Measurements from ENCODE around the gene HNRNPUL2. TPM values are rescaled to one million over a fixed set of nuclear protein-coding genes. Genes with fewer than 3 reads are reported as not detected.

Gene HNRNPUL2
- total and polyA plus RNA-seq, 2 donors (not counting 3 experiments of a cell fraction or from before 2014, with no cell fraction given) = 18.3 to 56.2 TPM

- no peaks in the 10 kb centered on the region for H3K9me1 ChIP-seq (replicated peaks; ENCODE audit: control insufficient read depth, extremely low read depth, insufficient read depth, low read length)
- TF ChIP-seq, protein P1, sequence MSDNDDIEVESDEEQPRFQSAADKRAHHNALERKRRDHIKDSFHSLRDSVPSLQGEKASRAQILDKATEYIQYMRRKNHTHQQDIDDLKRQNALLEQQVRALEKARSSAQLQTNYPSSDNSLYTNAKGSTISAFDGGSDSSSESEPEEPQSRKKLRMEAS (IDR thresholded peaks at IDR 0.05; ENCODE audit: insufficient read depth, insufficient read length) = no peak
- TF ChIP-seq JUN (IDR thresholded peaks at IDR 0.05; ENCODE audit: borderline replicate concordance, insufficient read depth, insufficient read length, low read depth) = no peak
- peak; percentile 61 for TF ChIP-seq POLR2A (IDR thresholded peaks at IDR 0.05; ENCODE audit: low read depth, low read length)
- no peak for TF ChIP-seq EZH2 (IDR thresholded peaks at IDR 0.05; ENCODE audit: borderline replicate concordance, low read depth, low read length, severe bottlenecking)
- TF ChIP-seq CTCF (IDR thresholded peaks at IDR 0.05; ENCODE audit: extremely low read depth in 1 of 2, insufficient read depth in 1 of 2, low read depth in 1 of 2, low read length in 2 of 2) = peak in 1 of 2 donors; percentile 0
- TF ChIP-seq GATA2 (IDR thresholded peaks at IDR 0.05; ENCODE audit: insufficient read depth, insufficient read length, low read depth, low read length) = no peak
- TF ChIP-seq POLR2AphosphoS5 (IDR thresholded peaks at IDR 0.05; ENCODE audit: insufficient read depth, low read depth, low read length) = peak; percentile 75
- POLR2A ChIA-PET = interaction anchor here (0.6 to 1.7 kb wide), 8 partner anchors 9 to 170 kb away, joined by 3 to 9 read pairs (median 5); partner anchors contain the start of genes GANAB, INTS5, MTA2 and TUT1
- peaks cover 10% of the 10 kb centered on the region for H3K4me1 ChIP-seq (ENCODE audit: control insufficient read depth, extremely low read depth, insufficient read depth, low read length)
- no peaks in the 10 kb centered on the region for H4K20me1 ChIP-seq (replicated peaks; ENCODE audit: control insufficient read depth, extremely low read depth, insufficient read depth, low read length)
- dilution Hi-C loops (cut with MboI; ENCODE audit: extremely low pct_ligation_motif_present, low sequenced_read_pairs) = no loop called here
- intact Hi-C loops (cut with micrococcal nuclease) = no loop called here
- BruUV-seq (replicated peaks) = TSS peak; percentile 1
- no peaks in the 10 kb centered on the region for H3K27me3 ChIP-seq (ENCODE audit: control insufficient read depth in 2 of 2, insufficient read depth in 2 of 2, low read length in 2 of 2)
- CTCF ChIA-PET = interaction anchor here (0.8 to 3.2 kb wide), 7 partner anchors 9 to 277 kb away, joined by 3 to 30 read pairs (median 4); partner anchors contain the start of gene EEF1G
- H3K4me2 ChIP-seq (ENCODE audit: insufficient read depth, low read length) = peak within 1 kb of the TSS; percentile 96
- H3K79me2 ChIP-seq (ENCODE audit: control insufficient read depth, insufficient read depth, low read length) = peaks cover 25% of the 10 kb centered on the region
- H3K4me3 ChIP-seq (replicated peaks in 1 of 3; ENCODE audit: insufficient read depth in 1 of 3, low read depth in 1 of 3, low read length in 3 of 3) = peak within 1 kb of the TSS; percentile 49 to 92 (median 77)
- FAIRE-seq (peak; percentile 80), DNase-seq (ENCODE audit: low read depth, low spot score) (peak; percentile 88)
- peak within 1 kb of the TSS; percentile 95 for H2AFZ ChIP-seq (ENCODE audit: low read depth, low read length)
- no peaks in the 10 kb centered on the region for H3K9me3 ChIP-seq (replicated peaks; ENCODE audit: control insufficient read depth, insufficient read depth, low read length)
- H3K9ac ChIP-seq (replicated peaks; ENCODE audit: extremely low read depth, insufficient read depth, low read length) = peak within 1 kb of the TSS; percentile 80
- H3K27ac ChIP-seq (ENCODE audit: insufficient read depth, low read depth, low read length) = peak within 1 kb of the TSS; percentile 69
- H3K36me3 ChIP-seq (ENCODE audit: control insufficient read depth in 2 of 2, extremely low read depth in 1 of 2, insufficient read depth in 2 of 2, low read length in 2 of 2) = peaks cover 0 to 8% of the 10 kb centered on the region in 2 experiments
Measured at GRCh38 chr11:62671608-62672389, 55.5 kb downstream of the HNRNPUL2 start, which contains the start of the genes LBHD1 and UQCC3. TSS of gene LBHD1 (minus strand) at chr11:62672267. CDS start at chr11:62670031, 2,236 bp downstream. TSS of gene UQCC3 (plus strand) at chr11:62671673. CDS start at chr11:62671746, 73 bp downstream.
